Nephron (organoid): ENCODE results near the gene HMCN1.

ENCODE experiments used
- H3K27ac Mint-ChIP-seq, 3 experiments: 2 replicates each; pipeline ENCODE4 v1.8.0; 2020; ENCODE audit warnings: mixed read lengths in 3 of 3, mild to moderate bottlenecking in 2 of 3, moderate library complexity in 1 of 3
- H3K27me3 Mint-ChIP-seq: 2 replicates; pipeline ENCODE4 v1.8.0; 2021; ENCODE audit warnings: low read depth, mild to moderate bottlenecking, moderate library complexity, mixed read lengths
- H3K36me3 Mint-ChIP-seq: 2 replicates; pipeline ENCODE4 v1.8.0; 2020; ENCODE audit warnings: low read depth, mixed read lengths
- H3K4me1 Mint-ChIP-seq: 2 replicates; pipeline ENCODE4 v1.8.0; 2020; ENCODE audit warnings: mixed read lengths
- H3K4me3 Mint-ChIP-seq, 3 experiments: 2 replicates each; pipeline ENCODE4 v1.8.0; 2020; ENCODE audit warnings: mild to moderate bottlenecking in 3 of 3, mixed read lengths in 3 of 3, moderate library complexity in 2 of 3
- H3K9me3 Mint-ChIP-seq: 2 replicates; pipeline ENCODE4 v1.8.0; 2020; ENCODE audit warnings: mixed read lengths
- CTCF ChIP-seq, 3 experiments: fragments of 200-600 bp; sonication (generic); IDR thresholded peaks; one replicate each; pipeline ENCODE4 v1.5.0; 2021; ENCODE audit warnings: antibody characterized with exemption in 3 of 3; ENCODE audit not compliant: unreplicated experiment in 3 of 3

The HMCN1 gene

GRCh38 chr1:185980891-185981290, 246.7 kb downstream of the HMCN1 start:
- no peaks in the 10 kb centered on the region for H3K27me3 Mint-ChIP-seq
- no peaks in the 10 kb centered on the region for H3K4me1 Mint-ChIP-seq

GRCh38 chr1:185984113-185984836, 250.1 kb downstream of the HMCN1 start:
- Mint-ChIP-seq H3K36me3 (peaks cover 18% of the 10 kb centered on the region), H3K27me3 (no peaks in the 10 kb centered on the region), H3K4me1 (no peaks in the 10 kb centered on the region), H3K27ac (no peak overlapping the region), H3K4me3 (no peak overlapping the region), H3K9me3 (no peaks in the 10 kb centered on the region)
- no peak for TF ChIP-seq CTCF (IDR thresholded peaks at IDR 0.05; ENCODE audit: unreplicated experiment in 3 of 3)

More at GRCh38 chr1:185980891-185981290, 246.7 kb downstream of the HMCN1 start:
- H3K9me3 Mint-ChIP-seq, result no peaks in the 10 kb centered on the region
- H3K27ac Mint-ChIP-seq, result no peak overlapping the region
- H3K4me3 Mint-ChIP-seq, result no peak overlapping the region
- H3K36me3 Mint-ChIP-seq, result peaks cover 8% of the 10 kb centered on the region
- no peak for TF ChIP-seq CTCF (IDR thresholded peaks at IDR 0.05; ENCODE audit: unreplicated experiment in 3 of 3)

GRCh38 chr1:185987611-185988321, 253.6 kb downstream of the HMCN1 start:
- Mint-ChIP-seq H3K27ac (no peak overlapping the region), H3K27me3 (no peaks in the 10 kb centered on the region), H3K36me3 (peaks cover 18% of the 10 kb centered on the region), H3K4me1 (no peaks in the 10 kb centered on the region), H3K4me3 (no peak overlapping the region), H3K9me3 (no peaks in the 10 kb centered on the region)
- no peak for TF ChIP-seq CTCF (IDR thresholded peaks at IDR 0.05; ENCODE audit: unreplicated experiment in 3 of 3)

GRCh38 chr1:185990565-185990964, 256.4 kb downstream of the HMCN1 start:
- H3K9me3 Mint-ChIP-seq, result no peaks in the 10 kb centered on the region
- H3K4me1 Mint-ChIP-seq, result no peaks in the 10 kb centered on the region
- H3K27me3 Mint-ChIP-seq, result no peaks in the 10 kb centered on the region
- H3K27ac Mint-ChIP-seq, result no peak overlapping the region
- no peak overlapping the region for H3K4me3 Mint-ChIP-seq
- H3K36me3 Mint-ChIP-seq, result peaks cover 27% of the 10 kb centered on the region
- TF ChIP-seq CTCF (IDR thresholded peaks at IDR 0.05; ENCODE audit: unreplicated experiment in 3 of 3), result no peak

- Mint-ChIP-seq H3K36me3 (peaks cover 31% of the 10 kb centered on the region), H3K27ac (no peak overlapping the region), H3K9me3 (no peaks in the 10 kb centered on the region), H3K4me3 (no peak overlapping the region), H3K4me1 (no peaks in the 10 kb centered on the region), H3K27me3 (no peaks in the 10 kb centered on the region)
- TF ChIP-seq CTCF (IDR thresholded peaks at IDR 0.05; ENCODE audit: unreplicated experiment in 3 of 3), result no peak
Measured at GRCh38 chr1:185991266-185991665, 257.1 kb downstream of the HMCN1 start.
